Psoas muscle (tissue), 8 donors: ENCODE measurements around the gene ZC4H2. TPM values are rescaled to one million over a fixed set of nuclear protein-coding genes. Genes with fewer than 3 reads are reported as not detected.
"Not testable (repeated sequence)": the region's sequence is repeated elsewhere in the genome, so short reads cannot be mapped to it uniquely, and the experiment has no call there.

Experiments used
- ATAC-seq, 4 donors: fragments of 200-7000 bp; cut with Tn5 transposase; one replicate each; pipeline ENCODE4 v1.9.1; 2020; ENCODE audit warnings: moderate library complexity in 3 of 4, mild to moderate bottlenecking in 2 of 4
- DNase-seq, 2 donors: peaks; one replicate each; pipeline ENCODE4 v3.0.0-alpha.2; 2020
- H3K27ac ChIP-seq: fragments of 200-600 bp; one replicate; pipeline ENCODE4 v1.8.0; 2022
- H3K27me3 ChIP-seq, 3 donors: fragments of 200-600 bp in 1 of 3; one replicate each; pipeline versions ENCODE4 v1.6.1 to v1.8.0; 2013 to 2022; ENCODE audit warnings: low read length in 2 of 3, mild to moderate bottlenecking in 2 of 3, moderate library complexity in 1 of 3; ENCODE audit not compliant: insufficient read depth in 3 of 3
- H3K36me3 ChIP-seq, 2 donors: fragments of 200-600 bp in 1 of 2; one replicate each; pipeline versions ENCODE4 v1.6.1 to v1.8.0; 2013 to 2022; ENCODE audit warnings: low read depth in 1 of 2, mild to moderate bottlenecking in 1 of 2, moderate library complexity in 1 of 2; ENCODE audit not compliant: insufficient read depth in 1 of 2
- H3K4me1 ChIP-seq: fragments of 200-600 bp; one replicate; pipeline ENCODE4 v1.8.0; 2022
- H3K4me3 ChIP-seq: fragments of 200-600 bp; one replicate; pipeline ENCODE4 v1.8.0; 2022; ENCODE audit warnings: mild to moderate bottlenecking
- H3K9me3 ChIP-seq: fragments of 200-600 bp; one replicate; pipeline ENCODE4 v1.8.0; 2022
- CTCF ChIP-seq: fragments of 200-600 bp; IDR thresholded peaks from one replicate; pipeline ENCODE4 v1.8.0; 2022; ENCODE audit warnings: antibody characterized with exemption
- WGBS, 3 donors: extraction: QIAGEN DNeasy Blood & Tissue Kit; methylation state at CpG; one replicate each; pipeline versions ENCODE4 v1.1.6 to v1.1.7; 2013; 5-methylcytosine and 5-hydroxymethylcytosine counted together
- intact Hi-C, 2 donors: fragments of 100-400 bp; cut with DNase I; formaldehyde crosslinking; loops; one replicate each; pipeline versions ENCODE4 v1.11.0 to v1.14.2; 2022
- long read RNA-seq, 2 donors: library from polyadenylated mRNA; unstranded; transcript quantifications; one replicate each; pipeline ENCODE4 v2.0.0, GENCODE V29; 2021
- polyA plus RNA-seq, 3 donors: library from polyadenylated mRNA; stranded (reverse); fragments of 200-250 nt; gene quantifications; one replicate each; pipeline ENCODE4 v1.2.3, GENCODE V29; 2013
- total RNA-seq, 4 donors: library from RNA; stranded (reverse); fragmentation: NEBNext Ultra II Directional in 2 of 4; extraction: Animal tissue kit (Norgen Biotek cat#: 25700) in 2 of 4; gene quantifications; one replicate each; pipeline versions ENCODE4 v1.2.1 to v1.2.4, GENCODE V29; 2021 to 2023
- donor health status: healthy with polysubstance abuse.
- donor health status: DM: no; HTN: no; CAD: no; lungs with moderate emphysema.
- donor health status: Bipolar disorder and iron deficiency.
- donor health status: healthy.
- donor health status: DM: yes; HTN: yes; CAD: no.
- donor health status: DM: no; HTN: no; CAD: no.
- donor health status: DM: no; HTN: no; CAD: no.
- donor health status: DM: yes; HTN: yes; CAD: no.

Gene ZC4H2
- total RNA-seq, result 1 to 10 TPM; 1.3 to 3.6 (median 1.7) TPM
- 1 to 10 TPM; 1.5 to 4.3 (median 1.7) TPM for polyA plus RNA-seq
- long read RNA-seq, donor 1, result 0 reads
- long read RNA-seq, donor 2, partial matches to known transcripts, result 0 of 1 reads
- long read RNA-seq, donor 2, other reads (novel, unspliced or antisense), result 0 of 1 reads

GRCh38 chrX:64975989-64976672, at the start of gene ZC4H2:
Gene ZC4H2, minus strand, starts transcription at chrX:64976450. Its CDS starts 73 bp downstream, at chrX:64976377.
- Histone ChIP-seq H3K36me3 (no peaks in the 10 kb centered on the region), H3K27me3 (peaks cover 0 to 3% (median 0%) of the 10 kb centered on the region in 3 donors), H3K9me3 (no peaks in the 10 kb centered on the region), H3K4me1 (no peaks in the 10 kb centered on the region), H3K4me3 (peak within 1 kb of the TSS; percentile 74), H3K27ac (no peak within 1 kb of the TSS)
- WGBS, 3 donors, result 0 to 13% (median 1%) methylated on average over 17 of the region's 17 CpGs
- peak; percentile 83 to 99 (median 97) for ATAC-seq
- no peak for TF ChIP-seq CTCF
- peak; percentile 68 to 83 for DNase-seq
- intact Hi-C loops, result no loop called here

GRCh38 chrX:65017451-65017850, 41.2 kb upstream of the ZC4H2 start:
- ATAC-seq, result no peak
- H3K4me3 ChIP-seq, result no peak overlapping the region
- peaks cover 1% of the 10 kb centered on the region for H3K9me3 ChIP-seq
- H3K36me3 ChIP-seq, result no peaks in the 10 kb centered on the region
- intact Hi-C loops, result no loop called here
- H3K4me1 ChIP-seq, result no peaks in the 10 kb centered on the region
- no peak overlapping the region for H3K27ac ChIP-seq
- WGBS, 3 donors, result 23 to 35% (median 26%) methylated on average over 1 of the region's 1 CpG
- no peak for DNase-seq
- H3K27me3 ChIP-seq, result peaks cover 0 to 5% (median 0%) of the 10 kb centered on the region in 3 donors
- TF ChIP-seq CTCF, result no peak

GRCh38 chrX:65014230-65014629, 38.0 kb upstream of the ZC4H2 start:
- ATAC-seq, result no peak
- no peak for DNase-seq
- no peaks in the 10 kb centered on the region for H3K36me3 ChIP-seq
- TF ChIP-seq CTCF, result no peak
- no peaks in the 10 kb centered on the region for H3K9me3 ChIP-seq
- H3K4me3 ChIP-seq, result no peak overlapping the region
- no peak overlapping the region for H3K27ac ChIP-seq
- H3K4me1 ChIP-seq, result no peaks in the 10 kb centered on the region
- intact Hi-C loops, result no loop called here
- peaks cover 0 to 2% (median 0%) of the 10 kb centered on the region in 3 donors for H3K27me3 ChIP-seq

GRCh38 chrX:65009459-65009858, 33.2 kb upstream of the ZC4H2 start:
- no peak overlapping the region for H3K4me3 ChIP-seq
- no peak for ATAC-seq
- intact Hi-C loops, result no loop called here
- H3K36me3 ChIP-seq, result no peaks in the 10 kb centered on the region
- no peak for TF ChIP-seq CTCF
- H3K4me1 ChIP-seq, result no peaks in the 10 kb centered on the region
- peaks cover 0 to 3% (median 0%) of the 10 kb centered on the region in 3 donors for H3K27me3 ChIP-seq
- H3K27ac ChIP-seq, result no peak overlapping the region
- DNase-seq, result no peak
- H3K9me3 ChIP-seq, result peaks cover 4% of the 10 kb centered on the region

- H3K27ac ChIP-seq, H3K9me3 ChIP-seq, ATAC-seq, H3K4me1 ChIP-seq, H3K4me3 ChIP-seq, DNase-seq, H3K36me3 ChIP-seq, intact Hi-C loops, H3K27me3 ChIP-seq: not testable (repeated sequence)
- 85 to 95% (median 92%) methylated on average over 12 to 23 of the region's 26 CpGs for WGBS, 3 donors
Observed at GRCh38 chrX:65002208-65002607, 26.0 kb upstream of the ZC4H2 start.
